ENCODE data around the gene CCNF.
A peak's percentile ranks its signal among the peaks of the same experiment; 100 is the strongest.
"Not testable (repeated sequence)": the region's sequence is repeated elsewhere in the genome, so short reads cannot be mapped to it uniquely, and the experiment has no call there.

The CCNF gene

GRCh38 chr16:2428784-2429033 is 538 bp upstream of the CCNF start:
- DNase-seq, result no peak

- peak; percentile 22 for DNase-seq
Observed at GRCh38 chr16:2429771-2430663, 770 bp downstream of the CCNF start.

GRCh38 chr16:2432286-2432685 is 3.0 kb downstream of the CCNF start:
- no peak for DNase-seq

- DNase-seq, result no peak
Observed at GRCh38 chr16:2432801-2433505, 3.7 kb downstream of the CCNF start.

- DNase-seq, result not testable (repeated sequence)
Observed at GRCh38 chr16:2435236-2435635, 6.0 kb downstream of the CCNF start.

- DNase-seq, result no peak
Observed at GRCh38 chr16:2436110-2436509, 6.9 kb downstream of the CCNF start.

- DNase-seq, result no peak
Observed at GRCh38 chr16:2437032-2437790, 8.0 kb downstream of the CCNF start.

GRCh38 chr16:2438121-2438520 is 8.9 kb downstream of the CCNF start:
- no peak for DNase-seq

- DNase-seq, result no peak
Observed at GRCh38 chr16:2439598-2439997, 10.4 kb downstream of the CCNF start.

- DNase-seq, result not testable (repeated sequence)
Observed at GRCh38 chr16:2441143-2441804, 12.0 kb downstream of the CCNF start.

- DNase-seq, result no peak
Observed at GRCh38 chr16:2443555-2443954, 14.3 kb downstream of the CCNF start.

- no peak for DNase-seq
Observed at GRCh38 chr16:2447920-2448583, 18.8 kb downstream of the CCNF start.

- DNase-seq, result no peak
Observed at GRCh38 chr16:2449118-2449517, 19.9 kb downstream of the CCNF start.

GRCh38 chr16:2450535-2450934 is 21.3 kb downstream of the CCNF start:
- no peak for DNase-seq

- DNase-seq, result no peak
Observed at GRCh38 chr16:2450975-2451381, 21.7 kb downstream of the CCNF start.

GRCh38 chr16:2451851-2452320 is 22.6 kb downstream of the CCNF start:
- DNase-seq, result no peak

GRCh38 chr16:2452650-2453049 is 23.4 kb downstream of the CCNF start:
- no peak for DNase-seq

GRCh38 chr16:2455081-2455845 is 26.0 kb downstream of the CCNF start:
- no peak for DNase-seq

GRCh38 chr16:2456551-2457153 is 27.4 kb downstream of the CCNF start:
- DNase-seq, result no peak

- no peak for DNase-seq
Observed at GRCh38 chr16:2457267-2457666, 28.0 kb downstream of the CCNF start.

GRCh38 chr16:2457946-2458345 is 28.7 kb downstream of the CCNF start:
- no peak for DNase-seq
